HEK293 (cell line): ENCODE data around the gene BCKDHB.

Experiments used
- TCF7L2 ChIP-seq: IDR thresholded peaks from 2 replicates; pipeline ENCODE4 v1.6.1; 2011; ENCODE audit warnings: low read depth, mild to moderate bottlenecking, inconsistent platforms, low read length, moderate library complexity, borderline replicate concordance
- ZNF623 ChIP-seq: fragments of 450-650 bp; formaldehyde crosslinking; IDR thresholded peaks from 2 replicates; pipeline ENCODE4 v1.5.1; 2016; ENCODE audit warnings: missing biosample characterization, missing genetic modification characterization

GRCh38 chr6:80348263-80348662, 241.8 kb downstream of the BCKDHB start:
- no peak for TF ChIP-seq TCF7L2
- no peak for TF ChIP-seq ZNF623 (tag by site-specific recombination)
